HepG2 (cell line): Measurements from ENCODE around the gene NDOR1. TPM values are rescaled to one million over a fixed set of nuclear protein-coding genes. Genes with fewer than 3 reads are reported as not detected.

Source experiments
- ARID2 ChIP-seq: sonication (generic); formaldehyde crosslinking; IDR thresholded peaks from 2 replicates; pipeline ENCODE4 v1.8.1; 2022; ENCODE audit warnings: mild to moderate bottlenecking, missing genetic modification reagents, borderline replicate concordance
- HOXA7 ChIP-seq: sonication (generic); formaldehyde crosslinking; IDR thresholded peaks from 2 replicates; pipeline ENCODE4 v1.8.1; 2022; ENCODE audit warnings: mild to moderate bottlenecking, missing genetic modification reagents, moderate library complexity
- IRF9 ChIP-seq: sonication (generic); formaldehyde crosslinking; IDR thresholded peaks from 2 replicates; pipeline ENCODE4 v1.8.0; 2022; ENCODE audit warnings: missing genetic modification reagents, mild to moderate bottlenecking, borderline replicate concordance
- LBX2 ChIP-seq: sonication (generic); formaldehyde crosslinking; IDR thresholded peaks from 2 replicates; pipeline ENCODE4 v1.5.0; 2020; ENCODE audit warnings: missing genetic modification reagents, mild to moderate bottlenecking, borderline replicate concordance
- LCORL ChIP-seq, 2 experiments: fragments of 450-650 bp in 1 of 2; sonication (generic) in 1 of 2; formaldehyde crosslinking in 1 of 2; IDR thresholded peaks; 2 replicates each; pipeline versions ENCODE4 v1.5.0 to v1.6.1; 2017 to 2020; ENCODE audit warnings: antibody characterized with exemption in 1 of 2, missing genetic modification reagents in 1 of 2
- MED8 ChIP-seq: sonication (generic); formaldehyde crosslinking; IDR thresholded peaks from 2 replicates; pipeline ENCODE4 v1.8.1; 2023; ENCODE audit warnings: mild to moderate bottlenecking, missing genetic modification reagents; ENCODE audit not compliant: insufficient replicate concordance
- NCOA2 ChIP-seq: sonication (generic); formaldehyde crosslinking; IDR thresholded peaks from 2 replicates; pipeline ENCODE4 v1.8.0; 2022; ENCODE audit warnings: inconsistent platforms
- NFIB ChIP-seq: sonication (generic); formaldehyde crosslinking; IDR thresholded peaks from 2 replicates; pipeline ENCODE4 v1.9.0; 2021; ENCODE audit warnings: missing genetic modification reagents, mild to moderate bottlenecking, borderline replicate concordance
- ZBTB2 ChIP-seq: sonication (generic); formaldehyde crosslinking; IDR thresholded peaks from 2 replicates; pipeline ENCODE4 v1.8.0; 2022; ENCODE audit warnings: low read depth, missing genetic modification reagents
- ZBTB43 ChIP-seq: sonication (generic); formaldehyde crosslinking; conservative IDR thresholded peaks from 2 replicates; pipeline ENCODE4 v1.4.0; 2020; ENCODE audit warnings: missing genetic modification reagents
- ZKSCAN5 ChIP-seq: sonication (generic); formaldehyde crosslinking; IDR thresholded peaks from 2 replicates; pipeline ENCODE4 v1.5.1; 2020; ENCODE audit warnings: mild to moderate bottlenecking, missing genetic modification reagents
- ZNF10 ChIP-seq: sonication (generic); formaldehyde crosslinking; IDR thresholded peaks from 2 replicates; pipeline ENCODE4 v1.4.0; 2020; ENCODE audit warnings: mild to moderate bottlenecking, low read depth, missing genetic modification reagents, borderline replicate concordance
- ZNF280B ChIP-seq: sonication (generic); formaldehyde crosslinking; IDR thresholded peaks from 2 replicates; pipeline ENCODE4 v1.5.0; 2020; ENCODE audit warnings: missing genetic modification reagents, mild to moderate bottlenecking, borderline replicate concordance
- ZNF30 ChIP-seq: sonication (generic); formaldehyde crosslinking; IDR thresholded peaks from 2 replicates; pipeline ENCODE4 v1.5.0; 2020; ENCODE audit warnings: mild to moderate bottlenecking, missing genetic modification reagents
- ZNF446 ChIP-seq: sonication (generic); formaldehyde crosslinking; IDR thresholded peaks from 2 replicates; pipeline ENCODE4 v1.5.0; 2020; ENCODE audit warnings: mild to moderate bottlenecking, missing genetic modification reagents
- ZNF616 ChIP-seq: sonication (generic); formaldehyde crosslinking; IDR thresholded peaks from 2 replicates; pipeline ENCODE4 v1.5.0; 2020; ENCODE audit warnings: low read depth, mild to moderate bottlenecking, missing genetic modification reagents
- ZNF639 ChIP-seq: conservative IDR thresholded peaks from 2 replicates; pipeline ENCODE4 v1.6.1; 2018; ENCODE audit warnings: missing genetic modification reagents
- ZNF781 ChIP-seq: sonication (generic); formaldehyde crosslinking; IDR thresholded peaks from 2 replicates; pipeline ENCODE4 v1.5.1; 2020; ENCODE audit warnings: borderline replicate concordance, mild to moderate bottlenecking, missing genetic modification reagents; ENCODE audit errors: not compliant biosample characterization
- ZNF790 ChIP-seq: sonication (generic); formaldehyde crosslinking; IDR thresholded peaks from 2 replicates; pipeline ENCODE4 v1.8.0; 2022; ENCODE audit warnings: missing genetic modification reagents, mild to moderate bottlenecking, borderline replicate concordance
- ZSCAN29 ChIP-seq: sonication (generic); formaldehyde crosslinking; conservative IDR thresholded peaks from 2 replicates; pipeline ENCODE4 v1.4.0; 2020; ENCODE audit warnings: mild to moderate bottlenecking, missing genetic modification reagents
- polyA plus RNA-seq, 8 experiments: library from polyadenylated mRNA; depleted of rRNA in 3 of 8; stranded (reverse) in 7 of 8; unstranded in 1 of 8; fragments of >200 nt; fragmentation: Illumina TruSeq in 4 of 8; extraction: Trizol in 4 of 8; gene quantifications; 2 replicates each; pipeline versions ENCODE4 v1.2.1 to v1.2.3, GENCODE V29; 2011 to 2016; ENCODE audit warnings: low read depth in 4 of 8, missing spikeins in 1 of 8, mixed read lengths in 1 of 8; ENCODE audit not compliant: insufficient read depth in 1 of 8
- total RNA-seq, 5 experiments: library from RNA; depleted of rRNA; stranded (reverse); fragments of >200 nt; fragmentation: Illumina TruSeq; extraction: Trizol; gene quantifications; 2 replicates each; pipeline ENCODE4 v1.2.3, GENCODE V29; 2016; ENCODE audit warnings: low read depth in 1 of 5

The NDOR1 gene
- total and polyA plus RNA-seq, 2 of the 13 experiments (the other 11 are each of a cell fraction or from before 2014, with no cell fraction given): 3.6 to 8.7 TPM

GRCh38 chr9:137200311-137201204, 4.9 kb upstream of the NDOR1 start, which contains the start of gene TPRN (continued):
- TF ChIP-seq ZBTB2 (CRISPR knock-in tag) (peak; percentile 91), ZNF616 (no peak), HOXA7 (no peak), ZNF10 (CRISPR knock-in tag) (no peak), ZNF781 (CRISPR knock-in tag) (peak; percentile 62), ZBTB43 (CRISPR knock-in tag) (peak; percentile 33), LCORL (IDR thresholded peaks at IDR 0.05) (no peak), LCORL (CRISPR knock-in tag; IDR thresholded peaks at IDR 0.05) (peak; percentile 90), ZKSCAN5 (no peak), NCOA2 (CRISPR knock-in tag) (peak; percentile 52), ZNF790 (CRISPR knock-in tag) (peak; percentile 87; the same call in 1 of the 2 replicates), IRF9 (no peak; the same call in none of the 2 replicates), ARID2 (0 out of 2 replicates have a peak, but pooled peaks have one; percentile 57), NFIB (CRISPR knock-in tag) (no peak), ZNF280B (CRISPR knock-in tag) (peak; percentile 88; the same call in 1 of the 2 replicates), MED8 (CRISPR knock-in tag) (no peak), ZNF446 (no peak), ZSCAN29 (CRISPR knock-in tag) (0 out of 2 replicates have a peak, but pooled peaks have one; percentile 50), ZNF639 (CRISPR knock-in tag) (peak; percentile 94), ZNF30 (CRISPR knock-in tag) (no peak), LBX2 (CRISPR knock-in tag) (no peak)
